Keratinocyte (primary cell): Measurements from ENCODE around the gene ANKRD61. TPM values are rescaled to one million over a fixed set of nuclear protein-coding genes. Genes with fewer than 3 reads are reported as not detected.

ENCODE experiments used
- DNase-seq: peaks from one replicate; pipeline ENCODE4 v3.0.0-alpha.2; 2011; ENCODE audit warnings: low read depth, missing footprints, low spot score
- FAIRE-seq: peaks from 2 replicates; lab custom pipeline; 2011; peaks lifted over from hg19 to GRCh38; lab: Jason Lieb, UNC
- H2AFZ ChIP-seq: 2 replicates; pipeline ENCODE4 v1.6.0; 2012; ENCODE audit warnings: low read length, control low read depth, inconsistent platforms; ENCODE audit not compliant: control insufficient read depth
- H3K27ac ChIP-seq: 2 replicates; pipeline ENCODE4 v1.5.1; 2011; ENCODE audit warnings: low read length; ENCODE audit not compliant: control insufficient read depth, insufficient read depth
- H3K27me3 ChIP-seq: 3 replicates; pipeline ENCODE4 v1.6.0; 2011; ENCODE audit warnings: low read length; ENCODE audit not compliant: control insufficient read depth, insufficient read depth; ENCODE audit errors: extremely low read depth
- H3K36me3 ChIP-seq, 2 experiments: 2 replicates in 1 of 2; 3 replicates in 1 of 2; pipeline ENCODE4 v1.5.1; 2011; ENCODE audit warnings: low read length in 2 of 2, mild to moderate bottlenecking in 1 of 2; ENCODE audit not compliant: control insufficient read depth in 2 of 2, insufficient read depth in 2 of 2; ENCODE audit errors: extremely low read depth in 1 of 2
- H3K4me1 ChIP-seq: 3 replicates; pipeline ENCODE4 v1.5.1; 2011; ENCODE audit warnings: low read length; ENCODE audit not compliant: control insufficient read depth, insufficient read depth; ENCODE audit errors: extremely low read depth
- H3K4me2 ChIP-seq: 3 replicates; pipeline ENCODE4 v1.6.0; 2011; ENCODE audit warnings: low read depth, low read length; ENCODE audit not compliant: control insufficient read depth, insufficient read depth; ENCODE audit errors: extremely low read depth
- H3K4me3 ChIP-seq, 3 experiments: fragments of 200-600 bp in 1 of 3; sonication (generic) in 1 of 3; 2 replicates in 2 of 3; 3 replicates in 1 of 3; pipeline ENCODE4 v1.5.1; 2011 to 2016; ENCODE audit warnings: low read length in 3 of 3, mild to moderate bottlenecking in 3 of 3, control low read depth in 2 of 3, inconsistent platforms in 1 of 3, low read depth in 1 of 3, mixed read lengths in 1 of 3, mixed run types in 1 of 3, moderate library complexity in 1 of 3; ENCODE audit not compliant: control insufficient read depth in 2 of 3, insufficient read depth in 2 of 3; ENCODE audit errors: extremely low read depth in 1 of 3
- H3K79me2 ChIP-seq: 2 replicates; pipeline ENCODE4 v1.6.0; 2012; ENCODE audit warnings: low read length; ENCODE audit not compliant: control insufficient read depth, insufficient read depth
- H3K9ac ChIP-seq: 3 replicates; pipeline ENCODE4 v1.6.0; 2011; ENCODE audit warnings: low read length; ENCODE audit not compliant: control insufficient read depth, insufficient read depth; ENCODE audit errors: extremely low read depth
- H3K9me1 ChIP-seq: 3 replicates; pipeline ENCODE4 v1.6.0; 2011; ENCODE audit warnings: low read length; ENCODE audit not compliant: control insufficient read depth, insufficient read depth; ENCODE audit errors: extremely low read depth
- H3K9me3 ChIP-seq: 2 replicates; pipeline ENCODE4 v1.5.1; 2012; ENCODE audit warnings: low read depth, low read length; ENCODE audit not compliant: control insufficient read depth
- H4K20me1 ChIP-seq: 3 replicates; pipeline ENCODE4 v1.6.0; 2011; ENCODE audit warnings: low read length; ENCODE audit not compliant: control insufficient read depth, insufficient read depth; ENCODE audit errors: extremely low read depth
- EZH2 ChIP-seq: IDR thresholded peaks from one replicate; pipeline ENCODE4 v1.6.1; 2012; ENCODE audit warnings: inconsistent platforms, mild to moderate bottlenecking, low read length, moderate library complexity
- dilution Hi-C: fragments of 300-500 bp; cut with MboI; formaldehyde crosslinking; loops from one replicate; pipeline ENCODE4 v1.7.0; 2020; ENCODE audit warnings: low sequenced_read_pairs; ENCODE audit not compliant: extremely low pct_ligation_motif_present
- polyA plus RNA-seq, 5 experiments: library from polyadenylated mRNA; depleted of rRNA in 3 of 5; stranded (reverse) in 3 of 5; stranded (forward) in 1 of 5; unstranded in 1 of 5; fragments of >200 nt; gene quantifications; 1 replicate in 1 of 5; 2 replicates in 3 of 5; 3 replicates in 1 of 5; pipeline versions ENCODE4 v1.2.1 to v1.2.3, GENCODE V29; 2011 to 2012; ENCODE audit warnings: missing spikeins in 2 of 5, low read depth in 1 of 5, low replicate concordance in 1 of 5
- TF ChIP-seq, protein P1 (sequence below), 3 experiments: IDR thresholded peaks in 1 of 3; conservative IDR thresholded peaks in 1 of 3; optimal IDR thresholded peaks in 1 of 3; 2 replicates in 2 of 3; 3 replicates in 1 of 3; pipeline versions ENCODE3 to v1.5.1; 2011; ENCODE audit warnings: low read length in 3 of 3, mild to moderate bottlenecking in 3 of 3, moderate library complexity in 2 of 3, control low read depth in 1 of 3, inconsistent platforms in 1 of 3; ENCODE audit not compliant: insufficient read depth in 2 of 3; ENCODE audit errors: extremely low read depth in 1 of 3

Gene ANKRD61
- polyA plus RNA-seq, 1 donor (not counting 4 experiments of a cell fraction or from before 2014, with no cell fraction given): 0.22 TPM

- Histone ChIP-seq H3K4me1 (peaks cover 6% of the 10 kb centered on the region), H3K9ac (no peak overlapping the region), H2AFZ (no peak overlapping the region), H3K79me2 (peaks cover 4% of the 10 kb centered on the region), H4K20me1 (no peaks in the 10 kb centered on the region), H3K4me2 (no peak overlapping the region), H3K9me1 (no peaks in the 10 kb centered on the region), H3K36me3 (peaks cover 29 to 55% of the 10 kb centered on the region in 2 experiments), H3K9me3 (no peaks in the 10 kb centered on the region), H3K27me3 (no peaks in the 10 kb centered on the region), H3K27ac (no peak overlapping the region), H3K4me3 (no peak overlapping the region)
- dilution Hi-C loops: no loop called here
- DNase-seq (no peak), FAIRE-seq (no peak)
- TF ChIP-seq EZH2: no peak
- TF ChIP-seq, protein P1, sequence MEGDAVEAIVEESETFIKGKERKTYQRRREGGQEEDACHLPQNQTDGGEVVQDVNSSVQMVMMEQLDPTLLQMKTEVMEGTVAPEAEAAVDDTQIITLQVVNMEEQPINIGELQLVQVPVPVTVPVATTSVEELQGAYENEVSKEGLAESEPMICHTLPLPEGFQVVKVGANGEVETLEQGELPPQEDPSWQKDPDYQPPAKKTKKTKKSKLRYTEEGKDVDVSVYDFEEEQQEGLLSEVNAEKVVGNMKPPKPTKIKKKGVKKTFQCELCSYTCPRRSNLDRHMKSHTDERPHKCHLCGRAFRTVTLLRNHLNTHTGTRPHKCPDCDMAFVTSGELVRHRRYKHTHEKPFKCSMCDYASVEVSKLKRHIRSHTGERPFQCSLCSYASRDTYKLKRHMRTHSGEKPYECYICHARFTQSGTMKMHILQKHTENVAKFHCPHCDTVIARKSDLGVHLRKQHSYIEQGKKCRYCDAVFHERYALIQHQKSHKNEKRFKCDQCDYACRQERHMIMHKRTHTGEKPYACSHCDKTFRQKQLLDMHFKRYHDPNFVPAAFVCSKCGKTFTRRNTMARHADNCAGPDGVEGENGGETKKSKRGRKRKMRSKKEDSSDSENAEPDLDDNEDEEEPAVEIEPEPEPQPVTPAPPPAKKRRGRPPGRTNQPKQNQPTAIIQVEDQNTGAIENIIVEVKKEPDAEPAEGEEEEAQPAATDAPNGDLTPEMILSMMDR (optimal IDR thresholded peaks at IDR 0.05 in 1 of 3, IDR thresholded peaks at IDR 0.05 in 1 of 3, conservative IDR thresholded peaks at IDR 0.05 in 1 of 3; ENCODE audit: extremely low read depth in 1 of 3, insufficient read depth in 2 of 3, low read length in 3 of 3): no peak
Observed at GRCh38 chr7:6020371-6021286, 10.5 kb upstream of the ANKRD61 start.

DNA sequence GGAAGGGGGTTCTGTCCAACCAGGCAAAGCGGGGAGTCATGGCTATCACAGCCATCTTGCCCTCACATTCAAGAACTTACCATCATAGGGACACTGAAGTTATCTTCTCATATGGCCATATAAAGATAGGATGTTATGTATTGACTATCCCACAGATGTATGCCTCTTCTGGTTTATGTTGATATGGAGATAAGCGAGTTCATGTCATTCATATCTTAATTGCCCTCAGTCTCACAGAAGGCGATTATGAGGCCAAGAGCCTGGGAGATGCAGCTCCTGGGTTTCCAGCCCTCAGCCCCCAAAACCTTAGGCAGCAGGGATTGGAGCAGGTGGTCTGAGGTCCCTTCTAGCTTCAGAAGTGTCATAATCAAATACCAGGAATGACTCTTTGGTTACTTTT lies 8.5 kb upstream of the ANKRD61 start:
- dilution Hi-C loops: no loop called here
- no peaks in the 10 kb centered on the region for H3K9me1 ChIP-seq
- H2AFZ ChIP-seq: no peak overlapping the region
- no peaks in the 10 kb centered on the region for H3K27me3 ChIP-seq
- no peak overlapping the region for H3K27ac ChIP-seq
- no peak for FAIRE-seq
- TF ChIP-seq, protein P1 (optimal IDR thresholded peaks at IDR 0.05 in 1 of 3, IDR thresholded peaks at IDR 0.05 in 1 of 3, conservative IDR thresholded peaks at IDR 0.05 in 1 of 3; ENCODE audit: extremely low read depth in 1 of 3, insufficient read depth in 2 of 3, low read length in 3 of 3): no peak
- TF ChIP-seq EZH2: no peak
- no peaks in the 10 kb centered on the region for H4K20me1 ChIP-seq
- H3K9ac ChIP-seq: no peak overlapping the region
- H3K79me2 ChIP-seq: peaks cover 3% of the 10 kb centered on the region
- H3K4me1 ChIP-seq: no peaks in the 10 kb centered on the region
- H3K36me3 ChIP-seq: peaks cover 27 to 49% of the 10 kb centered on the region in 2 experiments
- DNase-seq: no peak
- H3K4me2 ChIP-seq: no peak overlapping the region
- no peaks in the 10 kb centered on the region for H3K9me3 ChIP-seq
- no peak overlapping the region for H3K4me3 ChIP-seq
